K562 (cell line): Measurements from ENCODE around the gene NUTF2. TPM values are rescaled to one million over a fixed set of nuclear protein-coding genes. Genes with fewer than 3 reads are reported as not detected.

Experiments used
- ADNP ChIP-seq: fragments of 200-800 bp; sonication (Bioruptor generic); IDR thresholded peaks from 2 replicates; pipeline ENCODE4 v1.6.1; 2016; ENCODE audit warnings: missing genetic modification characterization, missing compliant biosample characterization
- ASH1L ChIP-seq: fragments of 450-650 bp; IDR thresholded peaks from 2 replicates; pipeline ENCODE4 v1.6.1; 2018; ENCODE audit warnings: borderline replicate concordance, mild to moderate bottlenecking, low read depth; ENCODE audit not compliant: partially characterized antibody
- CBX3 ChIP-seq, 2 experiments: IDR thresholded peaks; 1 replicate in 1 of 2; 2 replicates in 1 of 2; pipeline ENCODE4 v1.6.1; 2012; ENCODE audit warnings: inconsistent platforms in 2 of 2, low read length in 2 of 2, borderline replicate concordance in 1 of 2, control low read depth in 1 of 2
- HDAC2 ChIP-seq: fragments of 450-650 bp; IDR thresholded peaks from 2 replicates; pipeline ENCODE4 v1.6.1; 2016; ENCODE audit warnings: mild to moderate bottlenecking
- HDGF ChIP-seq: fragments of 450-650 bp; IDR thresholded peaks from 2 replicates; pipeline ENCODE4 v1.6.1; 2016
- HMGXB4 ChIP-seq: sonication (generic); formaldehyde crosslinking; IDR thresholded peaks from 2 replicates; pipeline ENCODE4 v1.8.1; 2023; ENCODE audit warnings: mild to moderate bottlenecking, missing genetic modification reagents
- MAFF ChIP-seq: IDR thresholded peaks from 2 replicates; pipeline ENCODE4 v1.6.1; 2012; ENCODE audit warnings: low read length, improper control_type of control experiment
- MAX ChIP-seq: sonication (generic); formaldehyde crosslinking; IDR thresholded peaks from 2 replicates; pipeline ENCODE4 v1.9.0; 2022; ENCODE audit warnings: mild to moderate bottlenecking, missing genetic modification reagents
- MEIS2 ChIP-seq: fragments of 450-650 bp; IDR thresholded peaks from 2 replicates; pipeline ENCODE4 v1.6.1; 2014; ENCODE audit warnings: mild to moderate bottlenecking; ENCODE audit not compliant: partially characterized antibody
- MNT ChIP-seq, 2 experiments: fragments of 450-650 bp; conservative IDR thresholded peaks; 2 replicates each; pipeline ENCODE4 v1.6.1; 2017; ENCODE audit warnings: mild to moderate bottlenecking in 2 of 2, moderate library complexity in 2 of 2
- MXI1 ChIP-seq: IDR thresholded peaks from 2 replicates; pipeline ENCODE4 v1.6.1; 2011; ENCODE audit warnings: low read depth, mild to moderate bottlenecking, improper control_type of control experiment, low read length
- NFYB ChIP-seq: IDR thresholded peaks from 2 replicates; pipeline ENCODE4 v1.6.1; 2011; ENCODE audit warnings: mild to moderate bottlenecking, moderate library complexity; ENCODE audit not compliant: insufficient read length; ENCODE audit errors: extremely low read depth
- PHF20 ChIP-seq: fragments of 450-650 bp; IDR thresholded peaks from 2 replicates; pipeline ENCODE4 v1.6.1; 2018; ENCODE audit not compliant: partially characterized antibody
- PML ChIP-seq: IDR thresholded peaks from 2 replicates; pipeline ENCODE4 v1.6.1; 2012; ENCODE audit warnings: low read length, inconsistent platforms
- RFX1 ChIP-seq: fragments of 450-650 bp; IDR thresholded peaks from 2 replicates; pipeline ENCODE4 v1.6.1; 2016; ENCODE audit warnings: mild to moderate bottlenecking, moderate library complexity
- SRF ChIP-seq, 2 experiments: fragments of 250-450, 450-650 bp in 1 of 2; sonication (Bioruptor Pico) in 1 of 2; sonication (generic) in 1 of 2; formaldehyde crosslinking; IDR thresholded peaks; 2 replicates each; pipeline versions ENCODE4 v1.5.0 to v1.5.1; 2020 to 2022; ENCODE audit warnings: mild to moderate bottlenecking in 1 of 2, missing genetic modification reagents in 1 of 2
- STAG1 ChIP-seq: sonication (generic); formaldehyde crosslinking; IDR thresholded peaks from 2 replicates; pipeline ENCODE4 v1.5.0; 2020; ENCODE audit warnings: missing genetic modification reagents, borderline replicate concordance
- TCF7 ChIP-seq: sonication (generic); IDR thresholded peaks from 2 replicates; pipeline ENCODE4 v1.6.1; 2016; ENCODE audit warnings: antibody characterized with exemption, borderline replicate concordance
- TEAD1 ChIP-seq, 2 experiments: fragments of 450-650 bp in 1 of 2; sonication (generic) in 1 of 2; formaldehyde crosslinking; IDR thresholded peaks; 2 replicates each; pipeline versions ENCODE4 v1.4.0 to v1.8.0; 2020 to 2022; ENCODE audit warnings: mild to moderate bottlenecking in 2 of 2, missing genetic modification reagents in 1 of 2
- TEAD4 ChIP-seq, 2 experiments: sonication (generic) in 1 of 2; formaldehyde crosslinking in 1 of 2; IDR thresholded peaks; 2 replicates each; pipeline versions ENCODE4 v1.6.1 to v1.8.0; 2012 to 2022; ENCODE audit warnings: borderline replicate concordance in 1 of 2, inconsistent platforms in 1 of 2, low read length in 1 of 2, mild to moderate bottlenecking in 1 of 2, missing genetic modification reagents in 1 of 2
- TSC22D4 ChIP-seq: fragments of 450-650 bp; IDR thresholded peaks from 2 replicates; pipeline ENCODE4 v1.6.1; 2016; ENCODE audit warnings: missing genetic modification characterization, missing biosample characterization, control low read depth
- XRCC4 ChIP-seq: IDR thresholded peaks from one replicate; pipeline ENCODE4 v1.6.1; 2011; ENCODE audit not compliant: insufficient read depth, insufficient read length; ENCODE audit errors: extremely low read depth
- ZNF436 ChIP-seq: fragments of 250-450, 450-650 bp; sonication (Bioruptor Pico); formaldehyde crosslinking; IDR thresholded peaks from 2 replicates; pipeline ENCODE4 v1.7.0; 2020; ENCODE audit warnings: mild to moderate bottlenecking
- ZNF57 ChIP-seq: fragments of 450-650 bp; formaldehyde crosslinking; IDR thresholded peaks from 2 replicates; pipeline ENCODE4 v1.4.0; 2020; ENCODE audit warnings: mild to moderate bottlenecking, moderate library complexity
- ZNF589 ChIP-seq: fragments of 200-800 bp; sonication (Bioruptor generic); IDR thresholded peaks from 2 replicates; pipeline ENCODE4 v1.6.1; 2016; ENCODE audit warnings: low read depth, missing genetic modification characterization, missing compliant biosample characterization
- polyA plus RNA-seq, 8 experiments: library from polyadenylated mRNA; depleted of rRNA in 4 of 8; stranded (reverse) in 5 of 8; unstranded in 3 of 8; fragments of >200 nt; fragmentation: Nextera tagmentation in 2 of 8; fragmentation: Illumina TruSeq in 1 of 8; extraction: Ambion mirVana in 2 of 8; extraction: Trizol in 1 of 8; gene quantifications; 2 replicates each; pipeline versions ENCODE4 v1.2.1 to v1.2.3, GENCODE V29; 2011 to 2014; ENCODE audit warnings: inconsistent platforms in 1 of 8, missing spikeins in 1 of 8
- total RNA-seq, 7 experiments: library from RNA; depleted of rRNA in 6 of 7; stranded (reverse); fragments of >200 nt in 6 of 7; fragmentation: Illumina TruSeq in 2 of 7; extraction: Trizol in 2 of 7; gene quantifications; 2 replicates each; pipeline versions ENCODE4 v1.2.1 to v1.2.3, GENCODE V29; 2011 to 2021; ENCODE audit warnings: low replicate concordance in 1 of 7

Gene NUTF2
- total and polyA plus RNA-seq, 9 of the 15 experiments (the other 6 are each of a cell fraction or from before 2014, with no cell fraction given) = 106 to 248 (median 147) TPM

- TF ChIP-seq ZNF57 (CRISPR knock-in tag) (no peak), TCF7 (0 out of 2 replicates have a peak, but pooled peaks have one; percentile 1), HDGF (no peak), ADNP (tag) (no peak), PML (peak; percentile 65; the same call in 1 of the 2 replicates), TEAD4 (IDR thresholded peaks at IDR 0.05; ENCODE audit: low read length) (0 out of 2 replicates have a peak, but pooled peaks have one; percentile 12), TEAD4 (CRISPR knock-in tag; IDR thresholded peaks at IDR 0.05; ENCODE audit: borderline replicate concordance) (no peak), CBX3 (IDR thresholded peaks at IDR 0.05; ENCODE audit: borderline replicate concordance in 1 of 2, low read length in 2 of 2) (no peak), ZNF589 (peak; percentile 95; the same call in 1 of the 2 replicates), STAG1 (CRISPR knock-in tag) (no peak), MNT (conservative IDR thresholded peaks at IDR 0.05) (peak; percentile 44 to 81; a peak in 2 of 4 replicates), TEAD1 (CRISPR knock-in tag; IDR thresholded peaks at IDR 0.05) (peak in 1 of 2 experiments; percentile 80; a peak in 3 of 4 replicates), HDAC2 (no peak), MAFF (no peak), SRF (CRISPR knock-in tag; IDR thresholded peaks at IDR 0.05) (peak in 1 of 2 experiments; percentile 54; a peak in 1 of 4 replicates), PHF20 (peak; percentile 13), MAX (CRISPR knock-in tag) (0 out of 2 replicates have a peak, but pooled peaks have one; percentile 10), RFX1 (peak; percentile 98), HMGXB4 (CRISPR knock-in tag) (0 out of 2 replicates have a peak, but pooled peaks have one; percentile 21), XRCC4 (no peak), NFYB (peak; percentile 71), ASH1L (peak; percentile 78), TSC22D4 (no peak), MEIS2 (no peak), ZNF436 (CRISPR knock-in tag) (no peak), MXI1 (peak; percentile 92)
Observed at GRCh38 chr16:67806428-67807147, 40.1 kb upstream of the NUTF2 start, which contains the start of the genes RANBP10 and TSNAXIP1 (continued).
